Measurements from ENCODE around the gene HOXC4.

The HOXC4 gene

GRCh38 chr12:54016051-54016450, 37.6 kb upstream of the HOXC4 start:
- no peak for DNase-seq

- peak in 1 of 2 experiments; percentile 19 for DNase-seq
Measured at GRCh38 chr12:54016478-54016964, 37.1 kb upstream of the HOXC4 start.

- peak; percentile 57 to 70 for DNase-seq
Measured at GRCh38 chr12:54017027-54017788, 36.4 kb upstream of the HOXC4 start.

GRCh38 chr12:54017878-54018467, 35.7 kb upstream of the HOXC4 start:
- peak; percentile 91 to 92 for DNase-seq

GRCh38 chr12:54018468-54018984, 35.1 kb upstream of the HOXC4 start:
- DNase-seq = no peak

GRCh38 chr12:54019091-54019811, 34.4 kb upstream of the HOXC4 start:
- DNase-seq = no peak

- no peak for DNase-seq
Measured at GRCh38 chr12:54019924-54020590, 33.6 kb upstream of the HOXC4 start.

- no peak for DNase-seq
Measured at GRCh38 chr12:54020591-54021405, 32.8 kb upstream of the HOXC4 start.

GRCh38 chr12:54021432-54022013, 32.1 kb upstream of the HOXC4 start:
- no peak for DNase-seq

- no peak for DNase-seq
Measured at GRCh38 chr12:54022960-54023884, 30.4 kb upstream of the HOXC4 start.

GRCh38 chr12:54024127-54024526, 29.5 kb upstream of the HOXC4 start:
- no peak for DNase-seq

GRCh38 chr12:54024581-54025305, 28.9 kb upstream of the HOXC4 start:
- DNase-seq = no peak

GRCh38 chr12:54025499-54026405, 27.9 kb upstream of the HOXC4 start:
- no peak for DNase-seq

- DNase-seq = no peak
Measured at GRCh38 chr12:54026640-54027441, 26.8 kb upstream of the HOXC4 start.

- no peak for DNase-seq
Measured at GRCh38 chr12:54027442-54027786, 26.2 kb upstream of the HOXC4 start.

GRCh38 chr12:54028314-54029201, 25.1 kb upstream of the HOXC4 start, which contains the start of gene HOXC6:
Gene HOXC6 (plus strand): TSS chr12:54028440. CDS start chr12:54028522, 82 bp downstream.
- DNase-seq = peak in 1 of 2 experiments; percentile 18

All from NCI-H2081 (cell line).